PC-9 (cell line): ENCODE results near the gene TRABD2B.

Experiments
- EZH2 ChIP-seq: fragments of 200-600 bp; sonication (generic); IDR thresholded peaks from 2 replicates; pipeline ENCODE4 v1.8.0; 2017; ENCODE audit warnings: antibody characterized with exemption, low read depth
- TF ChIP-seq, protein P1 (sequence below): fragments of 200-600 bp; sonication (generic); conservative IDR thresholded peaks from 2 replicates; pipeline ENCODE4 v1.6.1; 2017; ENCODE audit warnings: mixed run types, antibody characterized with exemption, mild to moderate bottlenecking, moderate library complexity

DNA sequence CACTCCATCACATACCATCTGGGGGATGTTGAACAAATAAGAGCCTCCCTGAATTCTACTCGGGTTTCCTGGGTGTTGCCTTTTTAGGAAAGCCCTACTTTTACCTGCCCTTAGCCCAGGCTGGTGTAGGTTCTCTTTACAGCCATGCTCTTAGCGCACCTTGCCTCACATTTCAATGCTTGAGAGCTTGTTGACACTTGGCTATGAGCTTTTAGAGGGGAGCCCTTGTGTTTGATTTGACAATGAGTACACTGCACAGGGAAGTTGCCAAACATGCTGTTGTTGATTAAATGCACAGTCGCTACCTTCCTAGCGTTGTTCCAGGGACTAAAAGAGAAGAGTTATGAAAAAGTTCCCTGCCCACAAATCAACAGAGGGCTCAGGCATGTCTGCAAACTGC is 103.8 kb downstream of the TRABD2B start:
- TF ChIP-seq, protein P1, sequence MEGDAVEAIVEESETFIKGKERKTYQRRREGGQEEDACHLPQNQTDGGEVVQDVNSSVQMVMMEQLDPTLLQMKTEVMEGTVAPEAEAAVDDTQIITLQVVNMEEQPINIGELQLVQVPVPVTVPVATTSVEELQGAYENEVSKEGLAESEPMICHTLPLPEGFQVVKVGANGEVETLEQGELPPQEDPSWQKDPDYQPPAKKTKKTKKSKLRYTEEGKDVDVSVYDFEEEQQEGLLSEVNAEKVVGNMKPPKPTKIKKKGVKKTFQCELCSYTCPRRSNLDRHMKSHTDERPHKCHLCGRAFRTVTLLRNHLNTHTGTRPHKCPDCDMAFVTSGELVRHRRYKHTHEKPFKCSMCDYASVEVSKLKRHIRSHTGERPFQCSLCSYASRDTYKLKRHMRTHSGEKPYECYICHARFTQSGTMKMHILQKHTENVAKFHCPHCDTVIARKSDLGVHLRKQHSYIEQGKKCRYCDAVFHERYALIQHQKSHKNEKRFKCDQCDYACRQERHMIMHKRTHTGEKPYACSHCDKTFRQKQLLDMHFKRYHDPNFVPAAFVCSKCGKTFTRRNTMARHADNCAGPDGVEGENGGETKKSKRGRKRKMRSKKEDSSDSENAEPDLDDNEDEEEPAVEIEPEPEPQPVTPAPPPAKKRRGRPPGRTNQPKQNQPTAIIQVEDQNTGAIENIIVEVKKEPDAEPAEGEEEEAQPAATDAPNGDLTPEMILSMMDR = no peak
- TF ChIP-seq EZH2 = no peak
